Activated B cell treated with CpG ODN at 0.5 μM for 24 hours (primary cell): Measurements from ENCODE around the gene KCNMB2. TPM values are rescaled to one million over a fixed set of nuclear protein-coding genes. Genes with fewer than 3 reads are reported as not detected.

Experiments used
- ATAC-seq: fragments of 200-7000 bp; cut with Tn5 transposase; one replicate; pipeline ENCODE4 v1.10.0; 2021; ENCODE audit warnings: low read depth, mild to moderate bottlenecking, moderate library complexity
- CTCF ChIA-PET: fragments of 350-600 bp; sonication (Branson Sonifier 250); formaldehyde crosslinking; loops from one replicate; lab custom pipeline; 2021; ENCODE audit warnings: antibody characterized with exemption; lab: Charles Lee
- POLR2A ChIA-PET: fragments of 350-600 bp; sonication (Branson Sonifier 250); formaldehyde crosslinking; loops from one replicate; lab custom pipeline; 2021; ENCODE audit warnings: antibody characterized with exemption; lab: Charles Lee
- DNase-seq: peaks from one replicate; pipeline ENCODE4 v3.0.0; 2022
- H3K27ac Mint-ChIP-seq: one replicate; pipeline ENCODE4 v1.8.0; 2020; ENCODE audit warnings: mixed read lengths
- H3K27me3 Mint-ChIP-seq: one replicate; pipeline ENCODE4 v1.8.0; 2021; ENCODE audit warnings: mixed read lengths
- H3K36me3 Mint-ChIP-seq: one replicate; pipeline ENCODE4 v1.8.0; 2021; ENCODE audit warnings: low read depth, mixed read lengths
- H3K4me1 Mint-ChIP-seq: one replicate; pipeline ENCODE4 v1.8.0; 2021; ENCODE audit warnings: mixed read lengths
- H3K4me3 Mint-ChIP-seq: one replicate; pipeline ENCODE4 v1.8.0; 2020; ENCODE audit warnings: mild to moderate bottlenecking, mixed read lengths
- H3K9me3 Mint-ChIP-seq: one replicate; pipeline ENCODE4 v1.8.0; 2020; ENCODE audit warnings: mixed read lengths
- CTCF ChIP-seq: fragments of 200-600 bp; IDR thresholded peaks from one replicate; pipeline ENCODE4 v1.8.0; 2022; ENCODE audit warnings: antibody characterized with exemption, mild to moderate bottlenecking
- intact Hi-C: fragments of 100-400 bp; cut with micrococcal nuclease; formaldehyde crosslinking; loops from one replicate; pipeline ENCODE4 v1.15.1; 2024
- total RNA-seq: library from RNA; stranded (reverse); gene quantifications from 2 replicates; pipeline ENCODE4 v1.2.3, GENCODE V29; 2022

The KCNMB2 gene
- total RNA-seq, 1 donor from 2014 or later: not detected

DNA sequence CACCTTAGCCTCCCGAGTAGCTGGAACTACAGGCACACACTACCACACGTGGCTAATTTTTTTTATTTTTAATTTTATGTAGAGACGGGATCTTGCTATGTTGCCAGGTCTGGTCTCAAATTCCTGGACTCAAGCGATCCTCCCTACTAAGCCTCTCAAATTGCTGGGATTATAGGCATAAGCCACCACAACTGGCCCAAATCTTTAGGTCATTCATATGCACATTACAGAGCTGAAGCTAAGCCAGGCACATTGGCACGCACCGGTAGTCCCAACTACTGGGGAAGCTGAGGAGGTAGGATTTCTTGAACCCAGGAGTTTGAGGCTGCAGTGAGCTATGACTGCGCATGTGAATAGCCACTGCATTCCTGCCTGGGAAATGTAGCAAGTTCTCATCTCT, 269.5 kb downstream of the KCNMB2 start:
- ChIA-PET CTCF (no interaction called here), POLR2A (no interaction called here)
- Mint-ChIP-seq H3K9me3 (no peaks in the 10 kb centered on the region), H3K27ac (no peak overlapping the region), H3K4me1 (no peaks in the 10 kb centered on the region), H3K4me3 (no peak overlapping the region), H3K27me3 (no peaks in the 10 kb centered on the region), H3K36me3 (no peaks in the 10 kb centered on the region)
- intact Hi-C loops: no loop called here
- DNase-seq: no peak
- ATAC-seq: no peak
- TF ChIP-seq CTCF: no peak

- H3K4me3 Mint-ChIP-seq: no peak overlapping the region
- no peak for ATAC-seq
- no peak for TF ChIP-seq CTCF
- no peaks in the 10 kb centered on the region for H3K36me3 Mint-ChIP-seq
- H3K27ac Mint-ChIP-seq: no peak overlapping the region
- no peaks in the 10 kb centered on the region for H3K9me3 Mint-ChIP-seq
- H3K27me3 Mint-ChIP-seq: no peaks in the 10 kb centered on the region
- intact Hi-C loops: no loop called here
- POLR2A ChIA-PET: no interaction called here
- no peaks in the 10 kb centered on the region for H3K4me1 Mint-ChIP-seq
- no peak for DNase-seq
- CTCF ChIA-PET: no interaction called here
Measured at GRCh38 chr3:178806651-178807050, 270.4 kb downstream of the KCNMB2 start.

- DNase-seq (no peak), ATAC-seq (no peak)
- no peak for TF ChIP-seq CTCF
- Mint-ChIP-seq H3K27ac (no peak overlapping the region), H3K36me3 (no peaks in the 10 kb centered on the region), H3K27me3 (no peaks in the 10 kb centered on the region), H3K9me3 (no peaks in the 10 kb centered on the region), H3K4me3 (no peak overlapping the region), H3K4me1 (no peaks in the 10 kb centered on the region)
- ChIA-PET POLR2A (no interaction called here), CTCF (no interaction called here)
- intact Hi-C loops: no loop called here
Measured at GRCh38 chr3:178807694-178808093, 271.5 kb downstream of the KCNMB2 start.

GRCh38 chr3:178808748-178809147, 272.5 kb downstream of the KCNMB2 start:
- H3K9me3 Mint-ChIP-seq: no peaks in the 10 kb centered on the region
- no peaks in the 10 kb centered on the region for H3K4me1 Mint-ChIP-seq
- DNase-seq (no peak), ATAC-seq (no peak)
- no peaks in the 10 kb centered on the region for H3K36me3 Mint-ChIP-seq
- no peak for TF ChIP-seq CTCF
- CTCF ChIA-PET: no interaction called here
- POLR2A ChIA-PET: no interaction called here
- no peaks in the 10 kb centered on the region for H3K27me3 Mint-ChIP-seq
- H3K4me3 Mint-ChIP-seq: no peak overlapping the region
- intact Hi-C loops: no loop called here
- H3K27ac Mint-ChIP-seq: no peak overlapping the region

DNA sequence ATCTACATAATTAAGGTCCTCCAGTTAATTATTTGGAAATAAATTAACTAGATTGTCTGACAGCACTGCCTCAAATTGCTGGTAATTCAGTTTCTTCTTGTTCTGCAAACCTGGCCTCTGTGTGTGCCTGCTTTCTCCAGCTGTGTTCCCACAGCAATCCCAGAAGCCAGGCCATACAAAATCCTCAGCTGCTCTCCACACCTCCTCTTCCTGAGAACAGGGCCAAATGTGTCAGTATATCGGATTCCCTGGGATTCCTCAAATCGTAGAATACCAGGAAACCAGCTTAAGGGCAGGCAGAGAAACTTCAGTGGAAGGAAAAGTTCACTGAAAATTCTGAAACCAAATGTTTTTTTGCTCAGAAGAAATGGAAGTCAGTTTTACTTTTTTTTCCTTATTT, 273.9 kb downstream of the KCNMB2 start:
- TF ChIP-seq CTCF: no peak
- ChIA-PET CTCF (no interaction called here), POLR2A (no interaction called here)
- H3K27ac Mint-ChIP-seq: no peak overlapping the region
- H3K4me3 Mint-ChIP-seq: no peak overlapping the region
- no peaks in the 10 kb centered on the region for H3K4me1 Mint-ChIP-seq
- no peak for ATAC-seq
- intact Hi-C loops: no loop called here
- no peaks in the 10 kb centered on the region for H3K9me3 Mint-ChIP-seq
- H3K27me3 Mint-ChIP-seq: no peaks in the 10 kb centered on the region
- DNase-seq: no peak
- H3K36me3 Mint-ChIP-seq: no peaks in the 10 kb centered on the region
